ENCODE measurements around the gene PDK1. TPM values are rescaled to one million over a fixed set of nuclear protein-coding genes. Genes with fewer than 3 reads are reported as not detected.
A peak's percentile ranks its signal among the peaks of the same experiment; 100 is the strongest.

The PDK1 gene
- total RNA-seq, 2 donors from 2014 or later = 24.7 to 27.3 TPM

GRCh38 chr2:172574965-172575364 lies 19.1 kb downstream of the PDK1 start:
- 93% methylated on average over 1 of the region's 1 CpG; no CpG with 5 or more reads in 1 of the 2 experiments for WGBS, 2 experiments (ENCODE audit: insufficient coverage in 1 of 2, insufficient read length in 1 of 2)
- H3K36me3 ChIP-seq (ENCODE audit: control insufficient read depth, insufficient read depth, low read length) = peaks cover 60% of the 10 kb centered on the region
- peaks cover 65% of the 10 kb centered on the region for H3K36me3 Mint-ChIP-seq (ENCODE audit: low read depth)

GRCh38 chr2:172578054-172578453 lies 22.2 kb downstream of the PDK1 start:
- H3K27ac ChIP-seq (ENCODE audit: low read depth, low read length) = no peak overlapping the region
- no peak overlapping the region for H3K27ac Mint-ChIP-seq
- peaks cover 60% of the 10 kb centered on the region for H3K36me3 Mint-ChIP-seq (ENCODE audit: low read depth)
- no peak for TF ChIP-seq CTCF (conservative IDR thresholded peaks at IDR 0.05)
- peaks cover 65% of the 10 kb centered on the region for H3K9me3 ChIP-seq (ENCODE audit: control insufficient read depth, low read length)
- peaks cover 12% of the 10 kb centered on the region for H3K4me1 Mint-ChIP-seq
- H3K4me3 Mint-ChIP-seq = no peak overlapping the region
- H3K4me1 ChIP-seq (ENCODE audit: control insufficient read depth, insufficient read depth, low read length) = no peaks in the 10 kb centered on the region
- H3K9ac ChIP-seq (ENCODE audit: extremely low read depth, low read length, poor library complexity, severe bottlenecking) = no peak overlapping the region
- WGBS, 2 experiments (ENCODE audit: insufficient coverage in 1 of 2, insufficient read length in 1 of 2) = 78 to 100% methylated on average over 1 of the region's 1 CpG
- H3K27me3 Mint-ChIP-seq (ENCODE audit: insufficient read depth) = no peaks in the 10 kb centered on the region
- peak overlapping the region; percentile 48 for H3K4me3 ChIP-seq (ENCODE audit: low read length)
- no peak for DNase-seq
- peaks cover 58% of the 10 kb centered on the region for H3K36me3 ChIP-seq (ENCODE audit: control insufficient read depth, insufficient read depth, low read length)
- peaks cover 54% of the 10 kb centered on the region for H3K9me3 Mint-ChIP-seq
- no peaks in the 10 kb centered on the region for H3K27me3 ChIP-seq (ENCODE audit: control insufficient read depth, insufficient read depth, low read length, poor library complexity, severe bottlenecking)

More at GRCh38 chr2:172574965-172575364, 19.1 kb downstream of the PDK1 start:
- TF ChIP-seq CTCF (conservative IDR thresholded peaks at IDR 0.05) = no peak
- Histone ChIP-seq H3K27ac (ENCODE audit: low read depth, low read length) (no peak overlapping the region), H3K9me3 (ENCODE audit: control insufficient read depth, low read length) (peaks cover 62% of the 10 kb centered on the region), H3K4me3 (ENCODE audit: low read length) (no peak overlapping the region), H3K27me3 (ENCODE audit: control insufficient read depth, insufficient read depth, low read length, poor library complexity, severe bottlenecking) (no peaks in the 10 kb centered on the region), H3K9ac (ENCODE audit: extremely low read depth, low read length, poor library complexity, severe bottlenecking) (no peak overlapping the region), H3K4me1 (ENCODE audit: control insufficient read depth, insufficient read depth, low read length) (no peaks in the 10 kb centered on the region)
- peaks cover 10% of the 10 kb centered on the region for H3K4me1 Mint-ChIP-seq
- H3K4me3 Mint-ChIP-seq = no peak overlapping the region
- H3K27me3 Mint-ChIP-seq (ENCODE audit: insufficient read depth) = no peaks in the 10 kb centered on the region
- H3K27ac Mint-ChIP-seq = no peak overlapping the region
- H3K9me3 Mint-ChIP-seq = peaks cover 47% of the 10 kb centered on the region
- DNase-seq = no peak

DNA sequence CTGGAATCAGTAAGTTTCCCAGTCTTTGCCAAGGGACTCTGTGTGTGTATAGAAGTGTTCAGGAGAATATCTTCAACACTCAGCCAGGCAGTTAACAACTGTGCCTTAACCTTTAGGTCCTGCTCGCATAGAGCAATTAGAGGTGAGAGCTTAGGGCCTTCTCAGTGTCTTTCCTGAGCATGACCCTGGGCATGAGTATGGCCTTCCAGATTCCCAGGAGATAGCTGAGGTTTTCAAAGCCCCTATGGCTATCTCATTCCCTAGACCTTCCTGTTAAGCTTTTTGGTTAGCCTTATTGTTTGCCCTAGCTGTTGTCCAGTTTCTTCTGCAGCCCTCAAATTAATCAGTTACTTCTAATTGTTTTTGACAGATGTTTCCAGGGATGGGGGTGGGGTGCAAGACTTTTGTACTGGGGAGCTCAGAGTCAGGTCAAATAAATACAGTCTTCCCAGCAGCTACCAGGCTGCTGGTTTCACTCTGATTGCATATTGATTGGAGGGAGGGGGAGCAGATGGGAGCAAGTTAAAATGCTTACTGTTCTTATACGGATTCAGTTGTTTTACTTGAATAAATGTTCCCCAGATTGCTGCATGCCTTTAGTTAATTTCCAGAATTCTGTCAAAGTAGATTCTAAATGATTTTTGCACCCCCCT lies 23.1 kb downstream of the PDK1 start:
- H3K27me3 Mint-ChIP-seq (ENCODE audit: insufficient read depth) = no peaks in the 10 kb centered on the region
- H3K36me3 Mint-ChIP-seq (ENCODE audit: low read depth) = peaks cover 53% of the 10 kb centered on the region
- Histone ChIP-seq H3K27me3 (ENCODE audit: control insufficient read depth, insufficient read depth, low read length, poor library complexity, severe bottlenecking) (no peaks in the 10 kb centered on the region), H3K36me3 (ENCODE audit: control insufficient read depth, insufficient read depth, low read length) (peaks cover 53% of the 10 kb centered on the region), H3K9me3 (ENCODE audit: control insufficient read depth, low read length) (peaks cover 58% of the 10 kb centered on the region), H3K4me1 (ENCODE audit: control insufficient read depth, insufficient read depth, low read length) (no peaks in the 10 kb centered on the region), H3K4me3 (ENCODE audit: low read length) (peak overlapping the region; percentile 17), H3K9ac (ENCODE audit: extremely low read depth, low read length, poor library complexity, severe bottlenecking) (no peak overlapping the region), H3K27ac (ENCODE audit: low read depth, low read length) (no peak overlapping the region)
- no peak for TF ChIP-seq CTCF (conservative IDR thresholded peaks at IDR 0.05)
- no peak for DNase-seq
- peaks cover 12% of the 10 kb centered on the region for H3K4me1 Mint-ChIP-seq
- H3K4me3 Mint-ChIP-seq = no peak overlapping the region
- WGBS, 2 experiments (ENCODE audit: insufficient coverage in 1 of 2, insufficient read length in 1 of 2) = 86 to 94% methylated on average over 1 to 2 of the region's 2 CpGs
- peak overlapping the region; percentile 50 for H3K27ac Mint-ChIP-seq
- peaks cover 49% of the 10 kb centered on the region for H3K9me3 Mint-ChIP-seq

All from endodermal cell (in vitro differentiated cells).